ENCODE measurements around the gene NOX3.

GRCh38 chr6:155481215-155481614, 25.6 kb upstream of the NOX3 start:
- TF ChIP-seq CTCF (IDR thresholded peaks at IDR 0.05) (no peak), POLR2AphosphoS5 (IDR thresholded peaks at IDR 0.05; ENCODE audit: insufficient read depth in 1 of 2, low read depth in 1 of 2) (no peak), POLR2A (IDR thresholded peaks at IDR 0.05) (no peak)

Data from vagina (tissue), 2 donors.